GM10248 (cell line): ENCODE results near the gene LDLRAD4.

Experiments
- CTCF ChIA-PET: fragments of 300-600 bp; sonication (Branson Sonifier 250); formaldehyde crosslinking; extraction: SDS; loops from one replicate; lab custom pipeline; 2021; ENCODE audit warnings: antibody characterized with exemption; lab: Yijun Ruan, JAX
- POLR2A ChIA-PET: fragments of 350-650 bp; sonication (Branson Sonifier 250); formaldehyde crosslinking; extraction: SDS; loops from one replicate; lab custom pipeline; 2020; ENCODE audit warnings: antibody characterized with exemption; lab: Yijun Ruan, JAX
- DNase-seq: peaks from one replicate; pipeline ENCODE4 v3.0.0; 2012; ENCODE audit errors: extremely low spot score
- CTCF ChIP-seq: IDR thresholded peaks from 2 replicates; pipeline ENCODE4 v1.5.1; 2012; ENCODE audit warnings: mild to moderate bottlenecking, low read depth; ENCODE audit errors: extremely low read depth, missing control alignments, control extremely low read depth

Gene LDLRAD4

GRCh38 chr18:13647761-13648160, 429.2 kb downstream of the LDLRAD4 start:
- no peak for TF ChIP-seq CTCF
- no peak for DNase-seq
- POLR2A ChIA-PET, result no interaction called here
- CTCF ChIA-PET, result interaction anchor here (0.9 to 1.5 kb wide), 2 partner anchors 11 to 17 kb away, joined by 4 read pairs; no protein-coding TSS in a partner anchor

- ChIA-PET CTCF (interaction anchor here (1.0 kb wide), 1 partner anchor 92 kb away, joined by 3 read pairs; no protein-coding TSS in a partner anchor), POLR2A (no interaction called here)
- DNase-seq, result no peak
- no peak for TF ChIP-seq CTCF
Measured at GRCh38 chr18:13649397-13650390, 431.1 kb downstream of the LDLRAD4 start.

- DNase-seq, result no peak
- CTCF ChIA-PET, result interaction anchor here (1.3 to 1.4 kb wide), 2 partner anchors 9 to 10 kb away, joined by 3 read pairs; no protein-coding TSS in a partner anchor
- POLR2A ChIA-PET, result no interaction called here
- TF ChIP-seq CTCF, result no peak
Measured at GRCh38 chr18:13653746-13654433, 435.3 kb downstream of the LDLRAD4 start.

GRCh38 chr18:13657974-13658373, 439.4 kb downstream of the LDLRAD4 start:
- no peak for DNase-seq
- POLR2A ChIA-PET, result no interaction called here
- CTCF ChIA-PET, result interaction anchor here (2.2 kb wide), 1 partner anchor 10 kb away, joined by 4 read pairs; no protein-coding TSS in a partner anchor
- no peak for TF ChIP-seq CTCF

- DNase-seq, result no peak
- ChIA-PET CTCF (interaction anchor here (2.2 kb wide), 1 partner anchor 11 kb away, joined by 4 read pairs; no protein-coding TSS in a partner anchor), POLR2A (no interaction called here)
- no peak for TF ChIP-seq CTCF
Measured at GRCh38 chr18:13658436-13659204, 440.1 kb downstream of the LDLRAD4 start.
